Muscle of leg (tissue), 11 donors: ENCODE results near the gene RANGAP1. TPM values are rescaled to one million over a fixed set of nuclear protein-coding genes. Genes with fewer than 3 reads are reported as not detected.
A peak's percentile ranks its signal among the peaks of the same experiment; 100 is the strongest.
"Not testable (repeated sequence)": the region's sequence is repeated elsewhere in the genome, so short reads cannot be mapped to it uniquely, and the experiment has no call there.

Experiments
- DNase-seq: peaks from one replicate; pipeline ENCODE4 v3.0.0; 2013
- H3K27ac ChIP-seq: one replicate; pipeline ENCODE4 v1.5.1; 2013; ENCODE audit warnings: mild to moderate bottlenecking, low read length, control low read depth
- H3K27me3 ChIP-seq: one replicate; pipeline ENCODE4 v1.6.1; 2013; ENCODE audit warnings: low read length; ENCODE audit not compliant: control insufficient read depth, insufficient read depth
- H3K36me3 ChIP-seq: one replicate; pipeline ENCODE4 v1.6.1; 2013; ENCODE audit warnings: low read length; ENCODE audit not compliant: control insufficient read depth, insufficient read depth
- H3K4me1 ChIP-seq: one replicate; pipeline ENCODE4 v1.6.1; 2013; ENCODE audit warnings: low read length; ENCODE audit not compliant: control insufficient read depth, insufficient read depth
- H3K4me3 ChIP-seq: one replicate; pipeline ENCODE4 v1.5.1; 2013; ENCODE audit warnings: low read length, control low read depth
- H3K9me3 ChIP-seq: replicated peaks from 2 replicates; pipeline ENCODE4 v1.6.1; 2013; ENCODE audit warnings: low read depth, low read length; ENCODE audit not compliant: control insufficient read depth
- WGBS: methylation state at CpG from one replicate; pipeline ENCODE4 v1.1.5; 2013; ENCODE audit warnings: missing lambda C conversion rate; ENCODE audit not compliant: insufficient coverage; 5-methylcytosine and 5-hydroxymethylcytosine counted together
- polyA plus RNA-seq, 8 donors: library from polyadenylated mRNA; unstranded; fragments of 120-200 nt; gene quantifications; one replicate each; pipeline versions ENCODE4 v1.2.1 to v1.2.3, GENCODE V29; 2013; ENCODE audit warnings: inconsistent platforms in 1 of 8, low replicate concordance in 1 of 8; ENCODE audit not compliant: insufficient read length in 8 of 8, insufficient read depth in 1 of 8
- total RNA-seq: library from RNA; stranded (reverse); fragments of 120-200 nt; gene quantifications from one replicate; pipeline ENCODE4 v1.2.4, GENCODE V29; 2013

The RANGAP1 gene
- total and polyA plus RNA-seq, 9 donors, result 12.7 to 39.4 (median 31.2) TPM

DNA sequence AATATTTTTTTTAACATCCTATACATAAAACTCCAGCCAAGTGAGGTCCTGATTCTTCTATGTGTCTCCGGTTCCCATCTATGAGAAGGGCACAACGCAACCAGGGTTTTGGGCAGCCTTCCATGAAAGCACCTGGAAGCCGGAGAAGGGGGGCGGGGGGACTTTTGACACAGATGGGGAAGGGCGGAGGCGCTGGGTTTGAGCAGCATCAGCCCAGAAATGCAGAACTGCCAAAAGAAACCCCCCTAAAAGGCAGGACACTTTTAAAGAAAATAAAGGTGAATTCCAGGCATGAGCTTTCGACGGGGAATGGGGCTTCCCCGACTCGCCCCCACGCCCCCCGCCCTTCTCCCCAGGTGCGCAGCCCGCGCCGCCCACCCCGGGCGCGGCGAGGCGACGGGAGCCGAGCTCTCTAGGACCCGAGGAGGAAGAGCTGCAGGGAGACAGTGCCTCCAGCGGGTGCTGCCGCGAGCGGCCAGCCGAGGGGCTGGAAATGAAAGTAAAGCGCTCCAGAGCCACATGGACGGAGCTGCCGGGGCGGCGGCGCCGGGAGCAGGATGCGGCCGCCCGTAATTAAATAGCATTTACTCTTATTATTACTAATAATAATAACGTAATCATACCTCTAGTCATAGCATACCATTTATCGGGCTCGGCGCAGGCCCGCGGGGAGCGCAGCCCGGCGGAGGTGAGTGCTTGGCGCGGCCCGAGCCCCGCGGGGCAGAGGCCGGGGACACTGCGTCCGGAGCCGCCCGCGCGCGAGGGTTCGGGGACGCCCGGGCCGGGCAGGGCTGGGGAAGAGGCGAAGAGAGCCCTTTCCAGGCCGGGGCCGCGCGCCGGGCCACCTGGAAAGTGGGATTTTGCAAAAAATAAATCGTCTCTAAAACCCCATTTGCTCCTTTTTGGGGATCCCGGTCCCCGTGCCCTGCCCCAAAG is 15.4 kb upstream of the RANGAP1 start, which contains the start of gene ZC3H7B:
Gene ZC3H7B, plus strand, starts transcription at position 441 of the 936 bp plus-strand sequence. CDS start 19,136 bp downstream, outside the sequence.
- Histone ChIP-seq H3K4me1 (peaks cover 14% of the 10 kb centered on the region), H3K27me3 (no peaks in the 10 kb centered on the region), H3K27ac (peak within 1 kb of the TSS; percentile 82), H3K36me3 (peaks cover 6% of the 10 kb centered on the region), H3K9me3 (no peaks in the 10 kb centered on the region), H3K4me3 (peak within 1 kb of the TSS; percentile 96)
- peak; percentile 92 for DNase-seq
- WGBS, result 0% methylated on average over 39 of the region's 74 CpGs

DNA sequence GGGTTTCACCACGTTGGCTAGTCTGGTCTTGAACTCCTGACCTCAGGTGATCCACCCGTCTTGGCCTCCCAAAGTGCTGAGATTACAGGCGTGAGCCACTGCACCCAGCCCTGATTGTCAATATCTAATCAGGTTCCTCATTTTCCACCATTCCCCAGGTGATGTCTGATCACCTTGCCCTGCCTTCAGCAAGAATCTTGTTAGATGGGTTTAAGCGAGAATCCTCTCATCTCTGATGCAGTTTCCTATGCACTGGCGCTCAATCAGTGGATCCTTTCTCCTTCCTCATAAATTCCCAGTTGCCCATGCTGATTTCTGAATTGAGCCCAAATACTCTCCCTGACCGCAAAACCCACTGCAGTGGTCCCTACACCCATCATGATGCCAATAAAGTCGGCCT is 14.7 kb upstream of the RANGAP1 start:
- peak overlapping the region; percentile 82 for H3K27ac ChIP-seq

DNA sequence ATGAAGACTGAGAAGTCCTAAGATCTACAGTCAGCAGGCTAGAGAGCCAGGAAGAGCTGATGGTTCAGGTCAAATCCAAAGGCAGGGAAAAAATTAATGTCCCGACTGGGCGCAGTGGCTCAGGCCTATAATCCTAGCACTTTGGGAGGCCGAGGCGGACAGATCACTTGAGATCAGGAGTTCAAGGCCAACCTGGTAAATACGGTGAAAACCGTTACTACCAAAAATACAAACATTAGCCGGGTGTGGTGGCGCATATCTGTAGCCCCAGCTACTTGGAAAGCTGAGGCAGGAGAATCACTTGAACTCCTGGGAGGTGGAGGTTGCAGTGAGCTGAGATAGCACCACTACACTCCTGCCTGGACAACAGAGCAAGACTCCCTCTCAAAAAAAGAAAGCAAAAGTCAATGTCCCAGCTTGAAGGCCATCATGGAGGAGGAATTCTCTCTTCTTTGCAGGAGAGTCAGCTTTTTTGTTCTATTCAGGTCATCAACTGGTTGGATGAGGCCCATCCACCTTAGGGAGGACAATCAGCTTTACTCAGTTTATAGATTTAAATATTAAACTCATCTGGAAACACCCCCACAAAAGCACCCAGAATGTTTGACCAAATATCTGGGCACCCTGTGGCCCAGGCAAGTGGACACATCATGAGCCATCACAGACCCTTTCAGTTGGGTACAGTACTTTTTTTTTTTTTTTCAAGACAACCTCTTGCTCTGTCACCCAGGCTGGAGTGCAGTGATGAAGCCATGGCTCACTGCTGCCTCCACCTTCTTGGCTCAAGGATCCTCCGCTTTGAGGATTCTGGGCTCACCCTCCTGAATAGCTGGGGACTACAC is 11.1 kb upstream of the RANGAP1 start:
- Histone ChIP-seq H3K4me1 (peaks cover 6% of the 10 kb centered on the region), H3K9me3 (no peaks in the 10 kb centered on the region), H3K27ac (no peak overlapping the region), H3K36me3 (no peaks in the 10 kb centered on the region), H3K27me3 (no peaks in the 10 kb centered on the region), H3K4me3 (no peak overlapping the region)
- DNase-seq, result no peak
- 95% methylated on average over 6 of the region's 9 CpGs for WGBS

More for the DNA sequence above, 14.7 kb upstream of the RANGAP1 start:
- 57% methylated on average over 6 of the region's 7 CpGs for WGBS
- no peaks in the 10 kb centered on the region for H3K27me3 ChIP-seq
- H3K4me3 ChIP-seq, result peak overlapping the region; percentile 96
- H3K9me3 ChIP-seq, result no peaks in the 10 kb centered on the region
- peaks cover 6% of the 10 kb centered on the region for H3K36me3 ChIP-seq
- DNase-seq, result no peak
- peaks cover 14% of the 10 kb centered on the region for H3K4me1 ChIP-seq

DNA sequence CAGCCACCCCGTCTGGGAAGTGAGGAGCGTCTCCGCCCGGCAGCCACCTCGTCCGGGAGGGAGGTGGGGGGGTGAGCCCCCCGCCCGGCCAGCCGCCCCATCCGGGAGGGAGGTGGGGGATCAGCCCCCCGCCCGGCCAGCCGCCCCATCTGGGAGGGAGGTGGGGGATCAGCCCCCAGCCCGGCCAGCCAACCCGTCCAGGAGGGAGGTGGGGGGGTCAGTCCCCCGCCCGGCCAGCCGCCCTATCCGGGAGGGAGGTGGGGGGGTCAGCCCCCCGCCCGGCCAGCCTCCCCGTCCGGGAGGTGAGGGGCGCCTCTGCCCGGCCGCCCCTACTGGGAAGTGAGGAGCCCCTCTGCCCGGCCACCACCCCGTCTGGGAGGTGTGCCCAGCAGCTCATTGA is 8.8 kb upstream of the RANGAP1 start:
- not testable (repeated sequence) for H3K27me3 ChIP-seq, H3K27ac ChIP-seq, H3K4me1 ChIP-seq, H3K9me3 ChIP-seq, H3K36me3 ChIP-seq, DNase-seq, H3K4me3 ChIP-seq
- WGBS, result no CpG with 5 or more reads among the region's 28 CpGs

DNA sequence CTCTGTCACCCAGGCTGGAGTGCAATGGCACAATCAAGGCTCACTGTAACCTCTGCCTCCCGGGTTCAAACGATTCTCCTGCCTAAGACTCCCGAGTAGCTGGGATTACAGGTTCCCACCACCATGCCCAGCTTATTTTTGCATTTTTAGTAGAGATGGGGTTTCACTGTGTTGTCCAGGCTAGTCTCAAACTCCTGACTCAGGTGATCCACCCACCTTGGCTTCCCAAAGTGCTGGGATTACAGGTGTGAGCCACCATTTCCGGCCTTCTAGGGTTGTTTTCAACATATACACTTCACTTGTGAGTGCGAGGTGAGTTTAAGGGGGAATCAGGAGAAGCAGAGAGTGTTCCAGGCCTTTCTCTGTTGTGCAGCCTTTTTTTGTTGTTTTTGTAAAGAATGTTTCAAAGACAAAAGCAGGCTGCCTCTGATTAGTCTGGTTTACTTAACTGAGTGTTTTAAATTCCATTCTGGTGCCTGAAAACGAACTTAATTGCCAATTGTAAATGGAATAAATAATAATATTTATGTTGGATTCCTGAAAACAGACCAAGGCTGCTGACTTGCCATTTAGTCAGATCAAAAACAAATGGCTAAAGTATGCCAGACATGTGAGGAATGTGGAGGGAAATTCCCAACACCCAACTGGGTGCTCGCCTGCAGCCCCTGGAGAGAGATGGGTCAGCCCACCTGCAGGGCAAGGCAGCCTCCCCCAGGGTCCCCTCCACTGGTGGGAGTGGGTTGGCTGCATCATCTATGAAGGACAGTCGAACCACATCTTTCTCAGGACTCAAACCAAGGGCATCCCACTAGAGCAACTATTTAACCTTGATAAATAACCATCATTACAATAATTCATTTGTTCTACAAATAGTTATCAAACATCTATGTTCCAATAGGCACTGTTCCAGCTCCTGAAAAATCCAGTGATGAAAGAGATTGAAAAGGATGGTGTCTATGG is 4.6 kb upstream of the RANGAP1 start:
- Histone ChIP-seq H3K27me3 (no peaks in the 10 kb centered on the region), H3K36me3 (no peaks in the 10 kb centered on the region), H3K4me1 (no peaks in the 10 kb centered on the region), H3K27ac (no peak overlapping the region), H3K4me3 (no peak overlapping the region), H3K9me3 (no peaks in the 10 kb centered on the region)
- WGBS, result 80% methylated on average over 1 of the region's 8 CpGs
- no peak for DNase-seq

DNA sequence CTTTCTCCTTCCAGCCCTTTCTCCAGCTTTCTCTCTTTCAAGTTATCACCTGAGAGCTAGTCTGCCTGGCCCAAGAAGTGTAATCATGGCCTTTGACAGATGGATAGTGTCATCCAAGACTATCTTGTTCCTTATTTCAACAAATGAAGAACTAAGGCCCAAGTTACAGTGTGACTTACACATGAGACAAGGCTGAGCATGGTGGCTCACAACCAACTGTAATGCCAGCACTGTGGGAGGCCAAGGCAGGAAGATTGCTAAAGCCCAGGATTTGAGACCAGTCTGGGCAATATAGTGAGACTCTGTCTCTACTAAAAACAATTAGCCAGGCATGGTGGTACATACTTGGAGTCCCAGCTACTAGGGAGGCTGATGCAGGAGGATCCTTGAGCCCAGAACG is 3.7 kb upstream of the RANGAP1 start:
- no peak for DNase-seq
- Histone ChIP-seq H3K27me3 (no peaks in the 10 kb centered on the region), H3K27ac (no peak overlapping the region), H3K4me1 (peaks cover 8% of the 10 kb centered on the region), H3K36me3 (peaks cover 2% of the 10 kb centered on the region), H3K9me3 (no peaks in the 10 kb centered on the region), H3K4me3 (no peak overlapping the region)
- WGBS, result 57% methylated on average over 1 of the region's 1 CpG

DNA sequence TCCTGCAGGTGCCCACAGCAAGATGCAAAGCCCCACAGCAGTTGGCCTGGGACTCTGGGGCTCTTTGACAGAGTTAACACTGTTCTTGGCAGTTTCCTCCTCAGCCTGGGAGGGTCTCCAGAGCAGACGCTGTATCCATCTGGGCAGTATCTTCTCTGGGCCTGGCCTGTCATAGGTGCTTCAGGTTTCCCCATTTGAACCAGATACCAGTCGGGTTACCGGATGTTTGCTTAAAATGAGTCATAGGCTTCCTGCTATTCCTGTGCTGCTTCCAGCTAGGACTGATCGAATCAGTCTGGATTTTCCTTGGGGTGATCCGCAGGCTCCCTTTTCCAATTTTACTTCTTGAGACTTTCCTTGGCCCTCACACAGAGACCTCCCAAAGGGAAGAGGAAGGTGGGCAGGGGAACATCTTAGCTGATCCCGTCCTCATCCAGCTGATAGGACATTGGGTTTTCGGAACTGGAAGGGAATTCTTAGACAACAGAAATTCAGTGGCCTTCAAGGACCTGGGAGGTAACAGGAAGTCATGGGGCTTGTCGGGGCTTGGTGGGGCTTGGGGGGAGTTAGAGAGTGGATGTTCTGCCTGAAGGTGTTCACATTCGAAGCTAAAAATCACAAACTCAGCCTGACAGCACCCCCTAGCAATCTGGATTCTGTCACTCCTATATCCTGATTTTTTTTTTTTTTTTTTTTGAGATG is 2.4 kb upstream of the RANGAP1 start:
- 50% methylated on average over 3 of the region's 9 CpGs for WGBS

DNA sequence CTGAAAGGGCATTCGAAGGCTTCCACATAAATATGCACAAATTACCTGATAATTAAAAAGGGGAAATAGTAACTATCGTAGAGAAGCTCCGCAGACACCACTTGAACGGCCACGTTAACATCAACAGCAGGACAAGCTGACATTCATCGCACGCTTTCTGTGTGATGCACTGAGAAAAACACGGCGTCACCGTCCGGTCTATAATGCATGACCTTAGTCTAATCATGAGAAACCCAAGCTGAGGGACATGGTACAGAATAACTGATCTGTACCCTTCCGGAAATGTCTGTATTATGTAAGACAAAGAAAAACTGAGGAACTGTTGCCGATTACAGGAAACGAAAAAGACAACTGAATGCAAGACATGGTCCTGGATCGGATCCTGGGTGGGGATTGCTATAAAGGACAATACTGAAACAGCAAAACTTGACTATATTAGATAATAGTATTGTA is 678 bp upstream of the RANGAP1 start:
- Histone ChIP-seq H3K27me3 (no peaks in the 10 kb centered on the region), H3K4me1 (peaks cover 9% of the 10 kb centered on the region), H3K4me3 (peak overlapping the region; percentile 83), H3K36me3 (peaks cover 17% of the 10 kb centered on the region), H3K9me3 (no peaks in the 10 kb centered on the region), H3K27ac (peak overlapping the region; percentile 85)
- 0% methylated on average over 11 of the region's 15 CpGs for WGBS
- DNase-seq, result peak; percentile 65

More for the DNA sequence above, 2.4 kb upstream of the RANGAP1 start:
- H3K27me3 ChIP-seq, result no peaks in the 10 kb centered on the region
- no peak overlapping the region for H3K4me3 ChIP-seq
- H3K36me3 ChIP-seq, result peaks cover 9% of the 10 kb centered on the region
- H3K4me1 ChIP-seq, result peaks cover 9% of the 10 kb centered on the region
- peak overlapping the region; percentile 55 for H3K27ac ChIP-seq
- H3K9me3 ChIP-seq, result no peaks in the 10 kb centered on the region
- no peak for DNase-seq

DNA sequence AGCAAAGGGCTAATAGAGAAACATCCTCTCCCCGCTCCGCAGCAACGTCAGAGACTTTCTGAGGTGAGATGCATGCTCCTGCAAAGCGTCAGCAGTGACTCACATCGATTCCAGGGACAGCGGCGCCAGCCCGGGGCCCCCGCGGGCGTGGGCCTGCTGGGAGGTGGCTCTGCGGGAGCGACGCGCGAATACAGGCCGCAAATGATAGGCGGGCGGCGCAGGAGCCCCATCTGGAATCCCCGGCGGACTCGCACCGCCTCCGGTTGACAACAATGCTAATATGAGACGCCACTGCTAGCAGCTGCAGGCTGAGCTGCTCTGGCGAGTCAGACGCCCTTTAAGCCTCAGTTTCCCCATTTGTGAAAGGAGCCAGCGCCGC is 557 bp downstream of the RANGAP1 start:
- DNase-seq, result peak; percentile 41
- 0% methylated on average over 30 of the region's 30 CpGs for WGBS
- H3K36me3 ChIP-seq, result peaks cover 29% of the 10 kb centered on the region

More for the DNA sequence above, 557 bp downstream of the RANGAP1 start:
- Histone ChIP-seq H3K9me3 (no peaks in the 10 kb centered on the region), H3K4me1 (peaks cover 9% of the 10 kb centered on the region), H3K27me3 (no peaks in the 10 kb centered on the region), H3K27ac (peak overlapping the region; percentile 62), H3K4me3 (peak overlapping the region; percentile 97)
